Sciatic nerve (tissue), 2 donors: ENCODE data around the gene ITGAE. TPM values are rescaled to one million over a fixed set of nuclear protein-coding genes. Genes with fewer than 3 reads are reported as not detected.
"Not testable (repeated sequence)": the region's sequence is repeated elsewhere in the genome, so short reads cannot be mapped to it uniquely, and the experiment has no call there.

Experiments
- ATAC-seq: fragments of 200-7000 bp; cut with Tn5 transposase; one replicate; pipeline ENCODE4 v1.9.1; 2020; ENCODE audit warnings: mild to moderate bottlenecking, moderate library complexity
- DNase-seq: peaks from one replicate; pipeline ENCODE4 v3.0.0-alpha.2; 2020; ENCODE audit warnings: low spot score
- intact Hi-C: fragments of 100-400 bp; cut with DNase I; formaldehyde crosslinking; loops from one replicate; pipeline ENCODE4 v1.14.2; 2022
- total RNA-seq: library from RNA; stranded (reverse); fragmentation: NEBNext Ultra II Directional; extraction: Animal tissue kit (Norgen Biotek cat#: 25700); gene quantifications from one replicate; pipeline ENCODE4 v1.2.1, GENCODE V29; 2021
- donor health status: DM: no; HTN: no; CAD: no.
- donor health status: DM: no; HTN: no; CAD: no.

The ITGAE gene
- total RNA-seq, 1 donor from 2014 or later: 19.3 TPM

DNA sequence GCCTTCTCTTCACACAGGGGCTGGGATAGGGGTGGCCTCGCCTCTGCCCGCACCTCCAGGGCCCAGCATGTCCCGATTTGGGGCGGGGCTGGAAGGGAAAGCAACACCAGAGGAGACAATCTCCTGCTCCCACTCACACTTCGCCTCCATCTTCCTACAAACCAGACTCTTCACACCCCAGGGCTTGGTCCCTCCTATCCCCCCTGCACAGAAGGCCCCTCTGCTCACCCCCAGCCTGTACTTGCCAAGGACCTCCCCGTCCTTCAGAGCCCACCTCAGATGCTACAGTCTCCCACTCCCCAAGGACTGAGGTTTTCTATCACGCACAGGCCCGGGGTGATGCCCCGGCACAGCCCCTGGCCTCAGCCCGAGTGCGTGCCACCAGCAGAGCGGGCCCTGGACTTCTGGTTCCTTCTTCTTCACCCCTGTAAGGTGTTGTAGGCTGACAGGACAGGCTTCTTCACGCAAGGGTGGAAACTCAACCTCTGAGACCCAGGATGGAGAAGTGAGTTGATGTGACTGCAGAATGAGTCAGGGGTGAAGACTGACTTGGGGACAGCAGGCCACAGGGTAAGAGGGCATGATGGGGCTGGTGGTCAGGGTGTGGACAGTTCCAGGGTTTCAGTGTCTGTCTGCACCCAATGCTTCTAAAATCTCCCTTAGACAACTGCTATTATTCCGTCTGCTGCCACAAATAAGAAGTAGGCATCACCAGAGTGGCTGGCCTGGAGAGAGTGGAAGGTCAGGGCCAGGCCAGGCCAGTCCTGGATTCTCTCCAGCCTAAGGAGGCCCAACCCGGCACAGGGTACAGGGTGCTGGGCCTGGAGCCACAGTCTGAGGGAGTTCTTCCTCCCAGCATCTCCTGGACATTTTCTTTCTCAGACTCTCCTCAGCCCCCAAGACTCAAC lies 2.5 kb downstream of the ITGAE start:
- no peak for ATAC-seq
- DNase-seq: no peak
- intact Hi-C loops: no loop called here

DNA sequence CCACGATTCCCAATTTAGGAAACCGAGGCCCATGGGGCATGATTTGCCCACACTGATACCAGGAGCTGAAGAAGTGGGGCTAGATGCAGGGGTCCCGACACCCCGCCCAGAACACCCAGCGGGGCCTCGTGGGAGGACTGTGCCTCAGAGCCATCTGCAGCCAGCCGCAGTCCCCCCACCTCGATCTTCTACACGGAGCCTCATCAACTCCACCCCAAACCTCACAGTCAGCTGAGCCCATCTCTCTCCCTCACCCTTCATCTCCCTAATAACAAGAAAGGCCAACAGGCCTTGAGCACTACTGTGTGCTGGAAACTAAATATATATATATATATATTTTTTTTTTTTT lies 4.2 kb downstream of the ITGAE start:
- intact Hi-C loops: no loop called here
- DNase-seq: no peak
- no peak for ATAC-seq

DNA sequence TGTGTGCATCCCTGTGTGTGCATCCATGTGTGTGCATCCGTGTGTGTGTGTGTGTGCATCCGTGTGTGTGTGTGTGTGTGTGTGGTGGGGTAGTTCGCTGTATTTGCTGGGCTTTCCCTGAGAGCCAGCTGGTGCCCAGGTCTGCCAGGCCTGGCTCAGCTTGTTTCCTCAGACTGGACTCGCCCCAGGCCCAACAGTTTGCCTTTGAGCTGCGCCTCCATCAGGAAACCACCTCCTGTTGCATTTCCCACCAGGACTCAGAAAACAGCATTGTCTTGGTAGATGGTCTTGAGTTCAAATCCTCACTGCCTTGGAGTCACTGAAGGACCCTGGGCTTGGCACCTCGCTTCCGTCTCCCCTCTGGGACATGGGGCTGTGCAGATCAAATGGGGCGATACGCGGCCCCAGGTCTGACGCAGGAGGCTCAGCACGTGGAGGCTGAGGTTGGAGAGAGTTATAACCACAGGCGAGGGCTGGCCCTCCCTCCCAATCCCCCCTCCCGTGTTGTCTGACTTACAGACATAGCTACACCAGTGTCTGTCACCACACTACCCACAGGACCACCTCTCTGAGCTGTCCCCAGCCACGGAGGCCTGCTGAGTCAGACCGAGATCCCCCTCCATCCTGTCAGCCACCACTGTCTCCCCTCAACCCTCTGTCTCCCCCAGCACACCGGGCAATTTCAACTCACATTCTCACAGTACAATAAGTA lies 4.7 kb downstream of the ITGAE start:
- ATAC-seq: peak; percentile 13
- intact Hi-C loops: no loop called here
- no peak for DNase-seq

DNA sequence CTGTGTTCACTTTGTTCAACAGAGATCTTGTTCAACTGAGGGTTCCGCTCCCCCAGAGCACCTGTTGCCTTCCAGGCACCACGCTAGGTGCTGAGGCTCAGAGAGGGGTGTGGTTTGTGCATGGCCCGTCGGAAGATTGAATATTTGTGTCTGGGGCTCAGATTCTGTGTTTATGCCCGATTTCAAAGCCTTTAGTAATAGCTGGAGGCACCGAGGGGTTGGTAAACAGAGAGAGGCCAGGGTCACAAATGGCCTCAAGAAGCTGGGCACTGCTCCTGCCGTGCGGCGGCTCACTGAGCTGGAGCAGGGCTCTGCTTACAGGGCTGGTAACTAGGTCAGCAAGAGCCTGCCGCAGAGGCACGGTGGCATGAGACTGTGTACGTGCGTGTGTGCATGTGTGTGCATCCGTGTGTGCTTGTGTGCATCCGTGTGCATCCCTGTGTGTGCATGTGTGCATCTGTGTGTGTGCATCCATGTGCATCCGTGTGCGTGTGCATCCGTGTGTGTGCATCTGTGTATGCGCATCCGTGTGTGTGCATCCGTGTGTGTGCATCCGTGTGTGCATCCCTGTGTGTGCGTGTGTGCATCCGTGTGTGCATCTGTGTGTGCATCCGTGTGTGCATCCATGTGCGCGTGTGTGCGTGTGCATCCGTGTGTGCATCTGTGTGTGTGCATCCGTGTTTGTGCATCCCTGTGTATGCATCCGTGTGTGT lies 5.4 kb downstream of the ITGAE start:
- no peak for DNase-seq
- intact Hi-C loops: no loop called here
- no peak for ATAC-seq

DNA sequence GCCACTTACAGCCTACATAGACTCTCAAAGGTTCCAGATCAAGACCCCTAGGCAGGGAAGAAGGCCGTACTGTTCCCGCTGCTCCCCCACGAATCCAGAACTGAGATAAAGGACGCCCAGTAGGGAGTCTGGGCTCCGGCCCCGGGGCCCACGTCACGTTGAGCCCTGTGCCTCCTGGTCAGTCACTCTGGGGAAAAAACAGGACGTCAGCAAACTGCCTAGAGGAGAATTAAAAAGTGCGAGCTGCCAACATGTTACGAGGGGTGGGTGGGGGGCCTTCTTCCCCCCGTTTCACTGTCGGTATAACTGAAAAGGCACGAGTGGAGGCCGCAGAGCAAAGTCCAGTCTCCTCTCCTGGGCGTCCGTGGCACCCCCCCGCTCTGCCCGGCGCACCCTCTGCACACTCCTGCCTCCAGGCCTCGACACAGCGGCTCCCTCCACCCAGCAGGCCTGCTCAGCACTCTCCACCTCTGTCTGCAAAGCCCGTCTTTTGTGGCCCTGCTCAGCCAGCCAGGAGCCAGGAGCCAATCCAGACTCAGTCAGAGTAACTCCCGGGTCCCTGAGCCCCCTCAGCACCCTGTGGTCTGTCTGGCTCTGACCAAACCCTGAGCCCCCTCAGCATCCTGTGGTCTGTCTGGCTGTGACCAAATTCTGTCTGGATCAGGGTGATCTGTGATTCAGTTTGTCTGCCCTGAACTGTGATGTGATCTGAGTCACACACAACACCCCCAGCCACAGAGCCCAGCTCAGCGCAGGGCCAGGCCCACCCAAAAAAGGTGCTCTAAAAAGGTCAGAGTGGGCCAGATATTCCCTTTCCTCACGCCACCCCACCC lies 6.2 kb downstream of the ITGAE start:
- no peak for DNase-seq
- intact Hi-C loops: no loop called here
- no peak for ATAC-seq

DNA sequence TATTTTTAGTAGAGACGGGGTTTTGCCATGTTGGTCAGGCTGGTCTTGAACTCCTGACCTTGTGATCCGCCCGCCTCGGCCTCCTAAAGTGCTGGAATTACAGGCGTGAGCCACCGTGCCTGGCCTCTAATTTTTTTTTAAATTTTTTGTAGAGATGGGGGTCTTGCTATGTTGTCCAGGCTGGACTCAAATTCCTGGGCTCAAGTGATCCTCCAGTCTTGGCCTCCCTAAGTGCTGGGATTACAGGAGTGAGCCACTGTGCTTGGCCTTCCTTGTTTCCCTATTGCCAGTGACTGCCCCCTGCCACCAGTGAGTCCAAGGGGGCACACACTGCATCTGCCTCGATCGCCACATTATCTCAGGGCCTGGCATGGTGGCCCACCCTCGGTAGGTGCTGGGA lies 6.8 kb downstream of the ITGAE start:
- ATAC-seq, intact Hi-C loops: not testable (repeated sequence)

GRCh38 chr17:3793258-3793657 lies 7.7 kb downstream of the ITGAE start:
- ATAC-seq, intact Hi-C loops, DNase-seq: not testable (repeated sequence)

More for the DNA sequence above, 6.8 kb downstream of the ITGAE start:
- DNase-seq: not testable (repeated sequence)

DNA sequence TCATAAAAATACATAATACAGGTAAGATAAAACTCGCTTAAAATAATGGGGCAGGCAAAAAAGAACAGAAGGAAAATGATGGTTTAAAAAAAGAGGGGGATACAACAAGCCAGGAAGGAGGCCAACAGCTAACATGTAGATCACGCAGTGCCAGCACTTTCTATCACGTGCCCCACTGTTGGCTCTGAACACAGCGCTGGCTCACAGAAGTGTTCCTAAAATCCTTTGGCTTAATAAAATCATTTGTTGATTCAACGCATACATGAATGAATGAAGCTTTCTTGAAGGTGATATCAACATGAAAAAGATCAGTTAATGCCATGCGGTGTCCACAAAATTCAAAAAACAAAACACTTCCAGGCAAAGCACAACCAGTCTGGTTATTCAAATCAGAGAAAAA lies 8.5 kb downstream of the ITGAE start:
- no peak for ATAC-seq
- intact Hi-C loops: no loop called here
- DNase-seq: no peak

- DNase-seq (no peak), ATAC-seq (no peak)
- intact Hi-C loops: no loop called here
Measured at GRCh38 chr17:3788200-3788599, 12.8 kb downstream of the ITGAE start.

GRCh38 chr17:3785323-3785722 lies 15.7 kb downstream of the ITGAE start:
- ATAC-seq, intact Hi-C loops, DNase-seq: not testable (repeated sequence)

- DNase-seq: no peak
- no peak for ATAC-seq
- intact Hi-C loops: no loop called here
Measured at GRCh38 chr17:3782751-3783150, 18.2 kb downstream of the ITGAE start.

DNA sequence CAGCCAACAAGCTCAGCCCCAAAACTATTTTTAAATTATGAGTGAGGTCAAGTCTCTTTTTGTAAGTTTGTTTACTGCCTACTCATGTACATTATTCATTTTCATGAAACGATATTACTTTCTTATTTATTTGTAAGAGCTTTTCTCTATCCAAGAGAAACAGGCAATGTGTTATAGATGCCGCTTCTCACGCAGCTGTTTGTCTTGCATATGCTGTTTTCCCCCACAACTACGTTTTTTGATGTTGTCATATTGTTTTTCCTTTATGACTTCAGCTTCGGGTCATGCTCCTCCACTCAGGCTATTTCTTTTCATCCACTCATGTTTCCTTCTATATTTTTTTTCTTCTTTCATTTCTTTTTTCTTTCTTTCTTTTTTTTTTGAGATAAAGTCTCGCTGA lies 20.0 kb downstream of the ITGAE start:
- ATAC-seq (no peak), DNase-seq (no peak)
- intact Hi-C loops: no loop called here

GRCh38 chr17:3777366-3778120 lies 23.4 kb downstream of the ITGAE start:
- ATAC-seq: no peak
- intact Hi-C loops: no loop called here
- DNase-seq: no peak

DNA sequence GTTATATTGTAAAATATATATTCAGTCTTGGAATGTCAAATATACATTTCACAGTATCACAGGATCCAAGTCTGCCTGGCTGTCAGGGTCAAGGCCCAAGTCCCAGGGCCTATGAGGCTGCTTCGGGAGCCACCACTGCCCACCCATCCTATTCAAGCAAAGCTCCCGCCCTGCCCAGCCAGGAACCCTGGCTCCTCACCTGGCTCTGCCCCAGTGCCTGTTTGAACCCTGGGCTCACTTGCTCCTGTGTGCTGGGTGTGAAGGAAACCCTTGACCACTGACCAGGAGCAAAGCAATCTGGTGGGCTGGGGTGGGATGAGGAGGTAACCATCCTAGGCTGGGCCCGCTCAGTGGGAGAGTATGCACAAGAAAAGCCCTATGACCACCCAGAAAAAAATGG lies 27.0 kb downstream of the ITGAE start:
- intact Hi-C loops: no loop called here
- DNase-seq: no peak
- no peak for ATAC-seq

DNA sequence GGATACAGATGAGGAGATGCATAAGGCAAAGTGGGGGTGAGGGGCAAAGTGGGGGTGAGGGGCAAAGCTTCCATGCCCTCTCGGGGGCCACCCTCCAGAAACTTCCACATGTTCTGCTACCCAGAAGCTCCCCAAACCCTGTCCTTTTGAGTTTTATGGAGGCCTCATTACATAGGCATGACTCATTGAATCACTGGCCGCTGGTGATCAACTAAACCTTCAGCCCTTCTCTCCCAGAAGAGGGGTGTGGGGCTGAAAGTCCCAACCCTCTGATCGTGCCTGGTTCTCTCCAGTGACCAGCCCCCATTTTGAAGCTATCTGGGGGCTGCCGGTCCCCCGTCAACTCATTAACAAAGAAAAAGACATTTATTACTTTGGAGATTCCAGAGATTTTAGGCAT lies 27.5 kb downstream of the ITGAE start:
- no peak for ATAC-seq
- intact Hi-C loops: no loop called here
- no peak for DNase-seq

GRCh38 chr17:3772764-3773163 lies 28.2 kb downstream of the ITGAE start:
- intact Hi-C loops: no loop called here
- DNase-seq (no peak), ATAC-seq (no peak)

DNA sequence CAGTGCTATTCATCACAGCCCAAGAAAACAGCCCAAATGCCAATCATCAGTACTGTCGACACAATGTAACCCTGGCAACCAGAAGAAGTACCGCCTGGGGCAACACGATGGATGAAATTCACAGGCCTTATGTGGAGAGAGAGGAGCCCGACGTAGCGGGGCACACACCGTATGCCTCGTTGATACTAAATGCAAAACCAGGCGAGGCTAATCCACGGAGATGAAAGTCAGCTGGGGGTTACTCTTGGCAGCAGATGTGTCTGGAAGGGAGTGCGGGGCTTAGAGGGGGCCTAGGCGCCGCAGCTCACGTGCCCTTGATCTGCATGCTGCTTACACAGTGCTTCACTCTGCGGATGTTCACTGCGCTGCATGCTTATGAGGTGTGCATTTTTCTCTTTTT lies 29.8 kb downstream of the ITGAE start:
- no peak for ATAC-seq
- intact Hi-C loops: no loop called here
- no peak for DNase-seq

DNA sequence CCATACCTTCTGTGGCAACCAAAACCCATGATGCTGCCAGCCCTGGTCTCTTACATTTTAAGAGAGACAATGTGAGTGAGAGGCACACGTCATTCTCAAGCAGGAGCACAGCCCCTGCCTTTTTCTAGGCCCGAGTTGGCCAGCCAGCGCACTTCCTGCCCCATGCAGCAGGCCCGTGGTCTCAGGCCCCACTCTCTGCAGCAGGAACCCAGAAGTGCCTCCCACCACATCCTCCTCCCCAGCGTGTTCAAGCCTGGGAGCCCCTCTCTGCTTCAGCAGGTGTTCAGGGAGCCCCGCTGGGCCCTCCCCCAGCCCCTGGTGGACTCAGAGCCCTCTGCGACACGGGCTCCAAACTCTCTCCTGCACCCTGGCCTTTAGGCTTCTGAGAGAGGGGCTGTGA lies 30.5 kb downstream of the ITGAE start:
- DNase-seq: no peak
- intact Hi-C loops: no loop called here
- ATAC-seq: no peak
